ENCODE measurements around the gene CROCC2.

The CROCC2 gene

GRCh38 chr2:240956171-240956934 is 50.2 kb downstream of the CROCC2 start:
- DNase-seq (ENCODE audit: low read depth) = no peak

GRCh38 chr2:240956935-240957655 is 51.0 kb downstream of the CROCC2 start:
- DNase-seq (ENCODE audit: low read depth) = no peak

- DNase-seq (ENCODE audit: low read depth) = no peak
These were observed 51.7 kb downstream of the CROCC2 start for GRCh38 chr2:240957656-240958365.

GRCh38 chr2:240958366-240959213 is 52.5 kb downstream of the CROCC2 start:
- DNase-seq (ENCODE audit: low read depth) = no peak

GRCh38 chr2:240959214-240959940 is 53.2 kb downstream of the CROCC2 start:
- DNase-seq (ENCODE audit: low read depth) = no peak

GRCh38 chr2:240959941-240960308 is 53.8 kb downstream of the CROCC2 start:
- no peak for DNase-seq (ENCODE audit: low read depth)

- no peak for DNase-seq (ENCODE audit: low read depth)
These were observed 54.3 kb downstream of the CROCC2 start for GRCh38 chr2:240960309-240960970.

GRCh38 chr2:240960971-240961876 is 55.1 kb downstream of the CROCC2 start:
- DNase-seq (ENCODE audit: low read depth) = no peak

- DNase-seq (ENCODE audit: low read depth) = no peak
These were observed 55.8 kb downstream of the CROCC2 start for GRCh38 chr2:240961910-240962299.

- no peak for DNase-seq (ENCODE audit: low read depth)
These were observed 56.3 kb downstream of the CROCC2 start for GRCh38 chr2:240962300-240963064.

GRCh38 chr2:240963065-240963867 is 57.1 kb downstream of the CROCC2 start:
- no peak for DNase-seq (ENCODE audit: low read depth)

GRCh38 chr2:240963868-240964703 is 58.0 kb downstream of the CROCC2 start:
- DNase-seq (ENCODE audit: low read depth) = no peak

GRCh38 chr2:240964704-240965295 is 58.7 kb downstream of the CROCC2 start:
- no peak for DNase-seq (ENCODE audit: low read depth)

GRCh38 chr2:240965296-240965904 is 59.3 kb downstream of the CROCC2 start:
- no peak for DNase-seq (ENCODE audit: low read depth)

GRCh38 chr2:240965905-240966456 is 59.8 kb downstream of the CROCC2 start:
- DNase-seq (ENCODE audit: low read depth) = no peak

GRCh38 chr2:240966457-240966905 is 60.3 kb downstream of the CROCC2 start:
- no peak for DNase-seq (ENCODE audit: low read depth)
